GM18909 (cell line): Measurements from ENCODE around the gene GPR18.
A peak's percentile ranks its signal among the peaks of the same experiment; 100 is the strongest.

ENCODE experiments used
- ATAC-seq: cut with Tn5 transposase; IDR thresholded peaks from one replicate; pipeline ENCODE4 v1.9.1; 2021; ENCODE audit warnings: mild to moderate bottlenecking; ENCODE audit not compliant: unreplicated experiment, poor library complexity

Gene GPR18, protein sequence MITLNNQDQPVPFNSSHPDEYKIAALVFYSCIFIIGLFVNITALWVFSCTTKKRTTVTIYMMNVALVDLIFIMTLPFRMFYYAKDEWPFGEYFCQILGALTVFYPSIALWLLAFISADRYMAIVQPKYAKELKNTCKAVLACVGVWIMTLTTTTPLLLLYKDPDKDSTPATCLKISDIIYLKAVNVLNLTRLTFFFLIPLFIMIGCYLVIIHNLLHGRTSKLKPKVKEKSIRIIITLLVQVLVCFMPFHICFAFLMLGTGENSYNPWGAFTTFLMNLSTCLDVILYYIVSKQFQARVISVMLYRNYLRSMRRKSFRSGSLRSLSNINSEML

DNA sequence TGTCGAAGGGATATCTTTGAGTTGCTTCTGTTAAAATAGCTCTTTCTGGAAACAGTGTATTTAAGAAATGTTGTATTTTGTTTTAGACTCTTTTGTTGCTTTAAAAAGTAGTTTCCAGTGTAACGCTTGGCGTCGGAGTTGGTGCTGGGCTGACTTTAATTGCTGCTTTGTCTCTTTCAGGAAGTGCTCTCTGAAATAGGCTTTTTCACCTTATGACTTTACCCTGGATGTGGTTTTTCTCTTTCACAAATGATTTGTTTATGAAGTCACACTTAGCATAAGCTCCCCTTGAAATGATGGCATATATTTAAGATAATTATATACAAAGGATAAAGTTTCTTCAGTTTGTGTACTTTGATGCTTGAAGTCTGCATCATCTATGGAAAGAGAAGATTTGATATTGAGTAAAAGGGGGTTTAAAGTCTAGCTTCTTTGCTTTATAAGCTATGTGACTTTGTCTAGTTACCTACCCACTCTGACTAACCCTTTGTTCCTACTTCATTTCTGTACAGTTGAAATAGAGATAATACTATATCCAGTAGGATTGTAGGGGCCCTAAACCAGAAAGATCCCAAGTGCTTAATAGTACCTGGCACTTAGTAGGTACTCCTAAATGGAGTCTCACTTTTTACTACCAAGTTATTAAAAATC, at the start of gene GPR18:
Gene GPR18, minus strand, starts transcription at position 170 of the 651 bp plus-strand sequence. CDS start 2,507 bp downstream, outside the sequence.
- peak; percentile 91 for ATAC-seq

GRCh38 chr13:99307648-99308339, 49.6 kb upstream of the GPR18 start:
- ATAC-seq, result peak; percentile 47

- ATAC-seq, result peak; percentile 65
Measured at GRCh38 chr13:99307247-99307646, 49.1 kb upstream of the GPR18 start, which contains the start of gene GPR183. Gene GPR183, minus strand, starts transcription at chr13:99307399. Its CDS starts 11,254 bp downstream, at chr13:99296145.

GRCh38 chr13:99305566-99305965, 47.4 kb upstream of the GPR18 start:
- no peak for ATAC-seq

DNA sequence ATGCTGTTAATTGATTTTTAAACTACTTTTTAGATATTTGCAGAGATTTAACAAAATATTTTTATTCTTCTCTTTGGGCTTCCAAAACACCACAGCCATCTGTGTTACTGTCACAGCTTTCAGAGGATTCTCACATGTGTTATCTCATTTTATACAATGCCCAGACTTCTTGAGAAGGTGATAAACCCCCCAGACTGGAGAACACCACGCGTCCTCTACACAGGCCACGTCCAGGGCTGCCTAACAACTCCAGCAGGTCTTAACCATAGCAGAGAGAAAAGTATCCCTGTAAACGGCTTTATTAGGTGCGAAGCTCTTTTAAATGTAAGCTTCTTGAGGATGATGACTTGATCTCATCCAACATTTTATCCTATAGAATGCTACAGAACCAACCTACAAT, 47.0 kb upstream of the GPR18 start:
- ATAC-seq, result no peak

DNA sequence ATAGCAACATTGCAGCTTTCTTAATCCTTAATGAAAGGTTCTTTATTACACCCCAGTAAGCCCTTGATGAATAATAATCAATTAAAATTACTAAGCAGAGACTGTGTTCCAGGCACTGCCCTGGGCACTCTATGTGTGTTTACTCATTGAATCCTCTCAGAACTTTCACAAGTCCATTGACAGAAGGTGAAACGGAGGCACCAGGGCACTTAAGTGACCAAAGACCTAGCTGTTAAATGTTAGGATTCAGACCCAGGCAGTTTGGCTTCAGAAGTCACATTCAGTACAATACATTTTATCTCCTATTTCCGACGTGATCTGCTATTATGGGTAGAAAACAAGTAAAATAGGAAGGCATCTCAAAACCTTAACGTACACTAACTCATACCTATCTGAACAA, 46.4 kb upstream of the GPR18 start:
- no peak for ATAC-seq

DNA sequence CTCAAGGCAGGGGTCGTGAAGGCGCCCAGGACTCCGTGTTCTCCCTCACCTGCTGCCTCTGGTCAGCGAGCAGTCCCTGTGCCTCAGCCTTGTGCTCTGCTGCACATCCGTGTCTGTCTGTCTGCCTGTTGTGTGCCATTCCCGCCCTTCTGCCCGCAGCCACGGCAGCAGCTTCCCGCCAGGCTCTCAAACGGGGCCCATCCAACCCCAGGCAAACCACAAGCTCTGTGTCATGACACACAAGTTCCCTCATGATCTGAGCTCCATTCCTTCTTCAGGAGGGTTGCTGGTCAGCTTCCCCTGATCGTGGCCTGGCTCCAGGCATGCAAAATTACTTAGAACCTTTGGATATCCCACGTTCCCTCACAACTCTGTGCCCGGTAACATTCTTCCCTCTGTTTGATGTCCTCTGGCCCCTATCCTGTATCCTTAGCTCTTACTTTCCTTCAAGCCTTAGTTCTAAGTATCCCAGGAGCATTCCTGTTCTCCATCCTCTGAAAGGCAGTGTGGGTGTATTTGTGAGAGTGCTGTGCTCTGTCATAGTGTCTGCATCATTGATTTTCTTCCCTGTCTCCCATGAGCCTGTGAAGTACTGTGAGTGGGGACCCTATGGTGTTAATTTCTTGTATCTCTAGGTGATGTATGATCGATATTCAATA, 45.8 kb upstream of the GPR18 start:
- no peak for ATAC-seq

GRCh38 chr13:99302637-99303505, 44.7 kb upstream of the GPR18 start:
- ATAC-seq, result no peak

DNA sequence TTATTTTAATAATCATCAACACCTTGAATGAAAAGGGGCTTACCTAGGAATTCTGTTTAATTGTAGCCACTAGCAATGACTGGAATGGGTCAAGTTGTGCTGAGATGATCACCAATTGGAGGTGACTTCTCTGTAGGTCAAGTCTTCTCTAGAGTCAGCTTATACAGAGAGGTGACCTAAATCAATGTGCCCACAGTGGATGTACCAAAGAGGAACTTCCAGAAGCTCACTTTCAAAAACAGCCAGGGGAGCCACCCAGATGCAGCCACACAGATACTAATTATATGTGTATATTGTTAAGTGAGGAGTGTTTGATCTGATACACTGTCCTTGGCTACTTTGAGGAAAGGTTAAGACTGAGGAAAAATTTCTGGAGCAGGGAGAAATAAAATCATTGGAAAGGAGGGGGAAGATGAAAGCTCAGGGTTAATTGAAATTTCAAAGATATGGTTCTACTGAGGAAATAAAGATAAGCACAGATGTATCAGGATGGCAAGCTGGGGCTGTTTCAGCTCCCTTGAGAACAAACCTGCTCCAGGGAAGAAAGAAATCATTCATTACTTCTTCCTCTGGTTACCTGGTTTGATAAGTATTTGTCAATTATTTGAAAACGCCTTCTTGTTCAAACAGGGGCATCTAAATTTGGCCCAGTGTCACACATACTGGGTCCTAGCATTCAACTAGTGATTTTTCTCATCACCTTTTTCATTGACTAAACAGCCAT, 43.9 kb upstream of the GPR18 start:
- no peak for ATAC-seq

DNA sequence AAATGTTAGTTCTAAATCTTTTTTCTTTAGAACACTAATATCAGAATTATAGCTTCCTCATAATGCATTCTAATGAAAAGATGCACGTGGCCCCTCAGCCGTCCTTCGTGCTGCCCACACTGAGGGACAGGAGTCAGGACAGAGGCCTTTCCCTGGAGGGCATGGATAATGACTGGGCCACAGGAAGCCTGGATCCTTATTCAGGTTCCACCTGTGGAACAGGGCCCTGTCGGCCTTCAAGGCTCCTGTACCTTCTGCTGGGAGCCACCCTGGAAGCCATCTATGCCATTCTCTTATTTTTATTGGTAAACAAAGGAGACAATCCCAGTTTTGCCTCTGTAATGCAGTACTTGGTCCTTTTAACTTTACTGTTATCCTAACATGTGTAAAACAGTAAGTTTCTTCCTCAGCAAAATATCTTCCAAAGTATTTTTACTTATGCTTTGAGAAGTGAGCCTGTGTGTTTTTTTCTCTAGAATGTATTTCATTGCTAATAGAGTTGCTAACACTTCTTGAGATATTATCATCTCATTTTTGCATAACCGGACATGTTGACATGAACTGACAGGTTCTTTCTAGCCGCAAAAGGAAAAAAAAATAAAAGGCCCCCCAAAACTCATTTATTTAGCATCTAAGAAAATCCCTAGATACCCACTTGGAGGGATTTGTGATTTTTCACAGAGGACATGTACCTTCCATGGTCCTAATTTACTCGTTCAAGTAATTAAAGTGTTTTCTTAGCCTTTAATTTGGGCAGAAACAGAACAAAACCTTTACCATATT, 43.1 kb upstream of the GPR18 start:
- no peak for ATAC-seq

DNA sequence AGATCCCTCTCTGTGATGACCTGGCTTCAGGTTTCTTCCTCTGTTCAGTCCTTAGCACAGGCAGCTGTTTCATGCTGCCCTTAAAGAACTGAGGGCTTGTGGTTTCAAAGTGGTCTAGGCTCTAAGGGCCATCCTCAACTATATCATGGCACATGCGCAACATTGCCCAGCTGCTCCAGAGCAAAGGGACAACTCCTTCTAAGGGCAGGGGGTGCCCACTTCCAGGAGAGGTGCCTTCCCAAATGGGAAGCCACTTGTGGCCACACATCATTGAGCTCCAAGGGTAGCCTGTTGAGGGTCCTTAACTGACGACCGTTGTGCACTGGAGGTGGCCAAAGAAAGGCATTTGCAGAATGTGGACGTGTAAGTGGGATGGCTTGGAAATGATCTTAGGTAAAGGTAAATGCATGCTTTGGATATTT, 41.8 kb upstream of the GPR18 start:
- no peak for ATAC-seq

GRCh38 chr13:99299256-99299919, 41.2 kb upstream of the GPR18 start:
- ATAC-seq, result no peak

DNA sequence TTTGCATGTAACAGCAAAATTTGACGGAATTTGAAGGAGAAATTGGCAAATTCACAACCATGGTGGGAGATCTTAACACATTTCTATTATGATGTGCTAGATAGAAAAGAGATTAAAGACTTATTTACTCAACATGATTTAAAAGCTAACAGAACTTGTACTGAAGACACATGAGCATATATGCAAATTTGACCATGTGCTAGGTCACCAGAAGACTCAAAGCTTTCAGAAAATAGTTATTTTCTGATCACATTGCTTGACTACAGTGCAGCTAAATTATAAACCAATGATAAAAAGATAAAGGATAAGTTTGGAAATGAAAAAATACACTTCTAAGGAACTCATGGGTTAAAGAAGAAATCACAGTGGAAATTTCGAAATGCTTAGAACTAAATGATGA, 39.9 kb upstream of the GPR18 start:
- no peak for ATAC-seq

DNA sequence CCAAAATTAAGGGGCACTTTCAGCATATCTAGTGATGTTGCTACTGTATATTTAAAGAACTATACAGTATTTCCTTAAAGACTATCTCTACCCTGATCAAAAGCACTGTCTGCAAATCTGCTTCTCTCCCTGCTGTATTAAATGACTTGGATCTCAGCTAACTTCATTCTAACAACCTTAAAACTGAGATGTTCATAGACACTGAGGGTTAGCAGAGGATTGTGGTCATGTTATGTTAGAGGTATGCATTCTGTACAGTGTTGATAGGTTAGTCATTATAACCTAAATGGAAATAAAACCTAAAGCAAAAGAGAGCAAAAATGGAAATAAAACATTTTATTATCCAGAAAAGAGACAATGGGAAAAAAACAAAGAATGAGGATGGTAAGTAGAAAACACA, 39.2 kb upstream of the GPR18 start:
- ATAC-seq, result no peak

DNA sequence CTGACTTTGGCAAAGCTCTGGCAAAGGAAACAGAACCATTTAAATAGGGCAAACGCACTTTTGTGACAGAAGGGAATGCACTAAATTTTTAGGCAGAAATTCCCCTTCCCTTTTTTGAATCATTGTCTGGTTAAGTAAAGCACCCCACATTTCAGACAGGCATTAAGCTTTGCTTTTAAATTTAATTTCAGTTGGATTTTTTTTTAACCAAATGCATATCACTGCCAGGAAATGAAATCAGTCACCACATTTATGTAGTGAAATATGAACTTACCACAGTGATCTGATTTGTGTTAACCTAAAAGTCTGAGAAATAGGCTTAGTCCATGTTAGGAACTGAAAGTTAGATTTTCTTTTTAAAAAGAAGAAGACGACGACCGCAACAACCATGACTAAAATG, 38.2 kb upstream of the GPR18 start:
- peak; percentile 57 for ATAC-seq

- ATAC-seq, result no peak
Measured at GRCh38 chr13:99295488-99296252, 37.5 kb upstream of the GPR18 start.

- ATAC-seq, result no peak
Measured at GRCh38 chr13:99294958-99295357, 36.8 kb upstream of the GPR18 start.
